Stomach smooth muscle (tissue), 2 donors: ENCODE results near the gene PLEKHA6.

Experiments used
- H3K27ac ChIP-seq: one replicate; pipeline ENCODE4 v1.7.0; 2013; ENCODE audit warnings: mild to moderate bottlenecking, low read length, inconsistent platforms
- H3K27me3 ChIP-seq, 2 donors: one replicate each; pipeline ENCODE4 v1.7.0; 2013; ENCODE audit warnings: low read length in 2 of 2; ENCODE audit not compliant: insufficient read depth in 2 of 2, control insufficient read depth in 1 of 2
- H3K36me3 ChIP-seq, 2 donors: one replicate each; pipeline ENCODE4 v1.7.0; 2013; ENCODE audit warnings: low read length in 2 of 2; ENCODE audit not compliant: control insufficient read depth in 2 of 2, insufficient read depth in 2 of 2
- H3K4me1 ChIP-seq: one replicate; pipeline ENCODE4 v1.7.0; 2013; ENCODE audit warnings: low read length; ENCODE audit not compliant: control insufficient read depth, insufficient read depth
- H3K4me3 ChIP-seq, 2 donors: one replicate each; pipeline ENCODE4 v1.7.0; 2013; ENCODE audit warnings: low read length in 2 of 2
- H3K9ac ChIP-seq, 2 donors: one replicate each; pipeline ENCODE4 v1.7.0; 2013; ENCODE audit warnings: low read length in 2 of 2, mild to moderate bottlenecking in 1 of 2
- H3K9me3 ChIP-seq, 2 donors: one replicate each; pipeline ENCODE4 v1.7.0; 2013; ENCODE audit warnings: low read length in 2 of 2; ENCODE audit not compliant: control insufficient read depth in 2 of 2
- donor health status: healthy.
- donor health status: Pancreatic carcinoma.

PLEKHA6 gene, protein sequence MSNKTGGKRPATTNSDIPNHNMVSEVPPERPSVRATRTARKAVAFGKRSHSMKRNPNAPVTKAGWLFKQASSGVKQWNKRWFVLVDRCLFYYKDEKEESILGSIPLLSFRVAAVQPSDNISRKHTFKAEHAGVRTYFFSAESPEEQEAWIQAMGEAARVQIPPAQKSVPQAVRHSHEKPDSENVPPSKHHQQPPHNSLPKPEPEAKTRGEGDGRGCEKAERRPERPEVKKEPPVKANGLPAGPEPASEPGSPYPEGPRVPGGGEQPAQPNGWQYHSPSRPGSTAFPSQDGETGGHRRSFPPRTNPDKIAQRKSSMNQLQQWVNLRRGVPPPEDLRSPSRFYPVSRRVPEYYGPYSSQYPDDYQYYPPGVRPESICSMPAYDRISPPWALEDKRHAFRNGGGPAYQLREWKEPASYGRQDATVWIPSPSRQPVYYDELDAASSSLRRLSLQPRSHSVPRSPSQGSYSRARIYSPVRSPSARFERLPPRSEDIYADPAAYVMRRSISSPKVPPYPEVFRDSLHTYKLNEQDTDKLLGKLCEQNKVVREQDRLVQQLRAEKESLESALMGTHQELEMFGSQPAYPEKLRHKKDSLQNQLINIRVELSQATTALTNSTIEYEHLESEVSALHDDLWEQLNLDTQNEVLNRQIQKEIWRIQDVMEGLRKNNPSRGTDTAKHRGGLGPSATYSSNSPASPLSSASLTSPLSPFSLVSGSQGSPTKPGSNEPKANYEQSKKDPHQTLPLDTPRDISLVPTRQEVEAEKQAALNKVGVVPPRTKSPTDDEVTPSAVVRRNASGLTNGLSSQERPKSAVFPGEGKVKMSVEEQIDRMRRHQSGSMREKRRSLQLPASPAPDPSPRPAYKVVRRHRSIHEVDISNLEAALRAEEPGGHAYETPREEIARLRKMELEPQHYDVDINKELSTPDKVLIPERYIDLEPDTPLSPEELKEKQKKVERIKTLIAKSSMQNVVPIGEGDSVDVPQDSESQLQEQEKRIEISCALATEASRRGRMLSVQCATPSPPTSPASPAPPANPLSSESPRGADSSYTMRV

DNA sequence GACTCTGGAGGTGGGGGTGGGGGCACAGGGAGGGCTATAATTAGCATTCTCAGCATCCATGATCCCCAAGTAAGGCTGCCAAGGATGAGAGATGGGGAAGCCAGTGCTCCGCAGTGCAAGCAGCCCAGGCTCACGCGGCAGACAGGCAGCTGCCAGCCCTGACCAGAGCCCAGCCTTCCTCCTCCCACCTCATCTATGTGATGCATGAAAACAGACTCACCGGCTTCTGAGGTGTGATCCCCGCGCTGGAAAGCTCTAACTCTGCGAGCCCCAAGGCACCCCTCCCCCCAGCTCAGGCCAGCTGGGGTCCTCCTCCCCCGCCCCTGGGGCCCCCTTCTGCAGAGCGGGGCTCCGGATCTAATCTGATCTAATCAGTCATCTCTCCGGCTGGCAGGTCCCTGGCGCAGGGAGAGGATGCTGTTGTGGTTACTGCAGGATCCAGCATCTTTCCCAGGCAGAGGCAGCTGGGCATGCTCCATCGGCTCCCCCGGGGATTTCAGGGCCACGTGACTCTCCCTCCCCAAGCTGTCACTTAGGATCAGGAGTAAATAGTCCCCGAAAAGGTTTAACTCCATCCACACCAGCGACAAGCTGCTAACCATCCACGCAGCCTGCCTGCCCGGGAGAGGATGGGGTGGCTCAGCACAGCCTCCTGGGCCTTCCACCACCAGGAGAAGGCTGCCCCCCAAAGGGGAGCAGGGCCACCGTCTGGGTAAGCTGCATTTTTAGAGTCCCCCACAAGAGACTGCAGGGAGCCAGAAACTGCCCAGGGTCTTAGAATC is at the start of gene PLEKHA6:
Gene PLEKHA6 (minus strand): TSS at position 456 of the 782 bp plus-strand sequence. CDS start 86,202 bp downstream, outside the sequence.
- H3K9ac ChIP-seq = no peak within 1 kb of the TSS
- H3K4me3 ChIP-seq = no peak within 1 kb of the TSS
- H3K9me3 ChIP-seq = no peaks in the 10 kb centered on the region
- no peak within 1 kb of the TSS for H3K27ac ChIP-seq
- peaks cover 5 to 10% of the 10 kb centered on the region in 2 donors for H3K27me3 ChIP-seq
- H3K36me3 ChIP-seq = no peaks in the 10 kb centered on the region
- peaks cover 18% of the 10 kb centered on the region for H3K4me1 ChIP-seq

DNA sequence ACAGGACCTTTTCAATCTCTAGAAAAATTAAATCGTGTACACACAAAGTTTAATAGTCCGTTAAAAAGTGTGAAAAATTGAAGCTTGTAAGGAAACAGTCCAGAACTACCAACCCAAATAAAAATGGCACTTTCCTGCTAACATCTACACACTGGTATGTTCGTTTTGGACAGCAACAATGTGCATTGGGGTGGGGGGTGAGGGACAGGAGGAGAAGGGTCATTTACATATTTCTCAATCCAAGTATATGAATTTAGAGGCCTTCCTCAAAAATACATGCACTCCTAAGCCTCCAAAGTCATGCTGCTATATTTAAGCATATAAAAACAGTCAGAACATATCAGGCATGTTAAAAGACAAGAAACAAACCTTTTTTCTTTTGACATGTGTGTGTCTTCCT is 49.4 kb upstream of the PLEKHA6 start:
- Histone ChIP-seq H3K9me3 (no peaks in the 10 kb centered on the region), H3K27me3 (no peaks in the 10 kb centered on the region), H3K9ac (peak overlapping the region; percentile 100), H3K27ac (peak overlapping the region; percentile 99), H3K36me3 (peaks cover 5 to 14% of the 10 kb centered on the region in 2 donors), H3K4me1 (peaks cover 7% of the 10 kb centered on the region), H3K4me3 (peak overlapping the region; percentile 97 to 99)

DNA sequence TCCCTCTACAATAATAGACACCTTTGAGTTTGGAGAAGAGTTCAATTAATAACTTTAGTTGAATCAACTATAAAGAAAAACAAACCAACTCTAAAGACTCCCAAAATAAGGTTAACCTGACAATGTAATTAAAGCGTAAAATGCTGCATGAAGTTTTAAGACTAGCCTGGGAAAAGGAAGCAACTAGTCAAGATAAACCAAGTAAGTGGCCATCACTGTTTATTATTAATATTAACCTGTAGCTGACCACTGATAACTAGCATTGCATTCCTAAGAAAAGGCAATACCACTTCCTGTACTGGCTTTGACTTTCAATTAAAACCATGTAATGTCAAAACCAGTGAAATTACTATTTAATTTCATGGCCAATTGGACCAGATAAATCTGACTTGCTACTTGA is 48.9 kb upstream of the PLEKHA6 start:
- Histone ChIP-seq H3K27me3 (no peaks in the 10 kb centered on the region), H3K27ac (no peak overlapping the region), H3K9me3 (no peaks in the 10 kb centered on the region), H3K4me3 (peak overlapping the region; percentile 97 to 99), H3K36me3 (peaks cover 9 to 19% of the 10 kb centered on the region in 2 donors), H3K4me1 (peaks cover 7% of the 10 kb centered on the region), H3K9ac (peak overlapping the region; percentile 100)

DNA sequence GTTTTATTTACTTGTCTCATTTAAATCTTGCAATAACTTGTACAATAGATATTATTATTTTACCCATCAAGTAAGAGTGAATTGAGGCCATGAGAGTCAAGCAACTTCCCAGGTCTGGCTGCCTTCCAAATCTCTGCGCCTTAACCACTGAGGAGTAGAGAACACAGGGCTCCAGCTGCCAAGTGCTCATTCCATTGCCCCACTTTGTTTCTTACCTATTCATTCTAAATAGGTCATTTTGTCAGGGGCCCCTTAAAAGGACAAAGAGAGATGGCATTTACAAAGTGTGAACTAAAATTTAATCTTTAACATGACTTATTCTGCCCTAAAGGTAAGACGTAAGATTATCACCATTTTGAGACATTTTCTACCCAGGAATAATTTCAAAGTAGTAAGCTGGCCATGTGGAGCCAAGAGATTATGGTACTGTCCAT is 48.4 kb upstream of the PLEKHA6 start:
- Histone ChIP-seq H3K27ac (no peak overlapping the region), H3K4me3 (peak overlapping the region; percentile 97 to 99), H3K4me1 (peaks cover 7% of the 10 kb centered on the region), H3K27me3 (no peaks in the 10 kb centered on the region), H3K36me3 (peaks cover 10 to 21% of the 10 kb centered on the region in 2 donors), H3K9ac (peak overlapping the region; percentile 52 to 100), H3K9me3 (no peaks in the 10 kb centered on the region)

DNA sequence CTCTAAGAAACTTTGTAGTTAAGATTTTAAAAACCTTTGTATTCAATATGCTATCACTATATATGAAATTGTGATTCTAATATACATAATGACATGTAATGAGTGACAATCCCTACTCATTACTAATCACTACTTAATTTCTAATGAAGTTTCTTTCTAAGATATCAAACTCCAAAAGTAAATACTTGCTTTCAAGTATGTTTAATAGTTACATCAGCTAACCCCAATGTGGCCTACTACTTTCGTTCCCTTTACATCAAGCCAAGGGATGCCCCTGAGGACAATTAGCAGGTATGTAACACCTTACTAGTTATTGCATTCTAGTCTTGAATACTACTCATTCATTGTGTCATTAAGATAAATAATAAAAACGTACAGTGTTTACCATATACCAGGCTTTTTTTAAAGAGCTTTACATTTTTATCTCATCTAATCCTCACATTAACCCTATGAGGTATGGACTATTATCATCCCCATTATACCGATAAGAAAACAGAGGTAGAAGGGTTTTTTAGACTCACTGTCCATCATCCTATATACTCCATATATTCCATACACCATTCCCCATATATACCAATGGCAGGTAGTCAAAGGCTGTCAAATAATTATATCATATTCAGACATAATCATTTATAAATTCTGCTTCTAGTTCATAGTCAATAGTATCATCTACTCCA is 47.7 kb upstream of the PLEKHA6 start:
- Histone ChIP-seq H3K9me3 (no peaks in the 10 kb centered on the region), H3K4me3 (peak overlapping the region; percentile 97 to 99), H3K4me1 (peaks cover 7% of the 10 kb centered on the region), H3K27ac (no peak overlapping the region), H3K36me3 (peaks cover 12 to 28% of the 10 kb centered on the region in 2 donors), H3K9ac (peak overlapping the region; percentile 52 to 100), H3K27me3 (no peaks in the 10 kb centered on the region)

DNA sequence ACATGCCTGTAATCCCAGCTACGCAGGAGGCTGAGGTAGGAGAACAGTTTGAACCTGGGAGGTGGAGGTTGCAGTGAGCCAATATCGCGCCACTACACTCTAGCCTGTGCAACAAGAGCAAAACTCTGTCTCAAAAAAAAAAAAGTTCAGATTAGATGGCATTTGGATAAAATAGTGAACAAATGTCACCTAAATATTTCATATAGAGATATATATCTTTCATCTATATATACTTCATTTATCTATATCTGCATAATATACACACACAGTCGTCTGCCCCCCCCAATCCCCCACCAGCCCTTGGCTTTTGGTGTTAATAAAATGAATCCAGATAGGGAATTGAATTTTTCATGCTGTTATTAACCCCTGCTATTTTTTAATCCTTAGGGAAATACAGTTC is 46.9 kb upstream of the PLEKHA6 start:
- peaks cover 7% of the 10 kb centered on the region for H3K4me1 ChIP-seq
- peak overlapping the region in 1 of 2 donors; percentile 100 for H3K9ac ChIP-seq
- peaks cover 15 to 33% of the 10 kb centered on the region in 2 donors for H3K36me3 ChIP-seq
- no peak overlapping the region for H3K27ac ChIP-seq
- H3K27me3 ChIP-seq = no peaks in the 10 kb centered on the region
- peak overlapping the region; percentile 97 to 99 for H3K4me3 ChIP-seq
- H3K9me3 ChIP-seq = no peaks in the 10 kb centered on the region

DNA sequence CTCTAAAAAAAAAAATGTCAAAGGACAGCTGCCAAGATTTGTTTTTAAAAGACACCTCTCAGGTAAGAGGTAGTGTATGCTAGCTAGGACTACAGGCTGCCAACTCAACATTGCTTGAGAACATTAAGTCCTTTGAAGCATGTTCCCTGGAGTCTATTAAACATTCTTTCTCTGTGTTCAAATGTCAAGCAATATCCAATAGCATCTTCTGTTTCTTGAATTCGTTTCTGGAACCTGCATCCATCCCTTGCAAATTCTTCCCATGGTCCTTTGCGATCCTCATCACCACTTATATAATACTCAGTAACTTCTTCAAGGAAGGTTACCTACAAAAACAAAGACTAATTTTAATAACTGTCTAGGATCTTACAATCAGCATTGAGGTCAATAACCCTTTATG is 46.3 kb upstream of the PLEKHA6 start:
- no peaks in the 10 kb centered on the region for H3K9me3 ChIP-seq
- H3K4me3 ChIP-seq = peak overlapping the region in 1 of 2 donors; percentile 45
- H3K27me3 ChIP-seq = no peaks in the 10 kb centered on the region
- peaks cover 15 to 37% of the 10 kb centered on the region in 2 donors for H3K36me3 ChIP-seq
- no peak overlapping the region for H3K27ac ChIP-seq
- H3K9ac ChIP-seq = no peak overlapping the region
- peaks cover 7% of the 10 kb centered on the region for H3K4me1 ChIP-seq

DNA sequence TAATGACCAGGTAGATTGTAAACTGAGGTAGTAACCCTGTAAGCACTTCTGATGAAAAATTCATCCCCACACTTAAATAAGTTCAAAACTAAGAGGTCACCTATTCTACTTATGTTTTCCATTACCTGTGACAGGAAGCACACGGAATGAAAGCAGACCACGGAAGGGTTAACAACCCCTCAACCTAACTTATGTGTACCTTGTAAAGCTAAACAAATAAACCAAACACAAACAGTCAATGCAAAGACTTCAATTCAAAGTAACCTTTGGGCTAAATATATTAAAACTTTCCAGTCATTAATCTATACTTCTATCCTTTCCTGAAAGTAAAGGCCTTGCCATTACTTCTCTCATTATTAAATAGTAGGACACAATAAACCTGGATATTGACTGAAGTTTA is 44.9 kb upstream of the PLEKHA6 start:
- Histone ChIP-seq H3K9ac (no peak overlapping the region), H3K27me3 (no peaks in the 10 kb centered on the region), H3K36me3 (peaks cover 18 to 45% of the 10 kb centered on the region in 2 donors), H3K27ac (no peak overlapping the region), H3K4me3 (no peak overlapping the region), H3K4me1 (peaks cover 7% of the 10 kb centered on the region), H3K9me3 (no peaks in the 10 kb centered on the region)

DNA sequence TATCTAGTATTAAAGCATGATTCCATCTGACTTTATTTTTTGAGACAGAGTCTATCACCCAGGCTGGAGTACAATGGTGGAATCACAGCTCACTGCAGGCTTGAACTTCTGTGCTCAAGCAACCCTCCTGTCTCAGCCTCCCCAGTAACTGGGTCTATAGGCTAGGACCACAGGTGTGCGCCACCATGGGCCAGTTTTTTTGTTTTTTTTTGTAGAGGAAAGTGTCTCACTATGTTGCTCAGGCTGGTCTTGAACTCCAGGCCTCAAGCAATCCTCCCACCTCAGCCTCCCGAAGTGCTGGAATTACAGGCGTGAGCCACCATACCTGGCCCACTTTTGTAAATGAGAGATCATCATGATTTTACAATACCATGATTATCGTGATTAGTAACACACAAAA is 42.7 kb upstream of the PLEKHA6 start:
- no peaks in the 10 kb centered on the region for H3K27me3 ChIP-seq
- H3K9ac ChIP-seq = no peak overlapping the region
- H3K36me3 ChIP-seq = peaks cover 23 to 48% of the 10 kb centered on the region in 2 donors
- H3K9me3 ChIP-seq = no peaks in the 10 kb centered on the region
- H3K4me3 ChIP-seq = no peak overlapping the region
- no peak overlapping the region for H3K27ac ChIP-seq
- H3K4me1 ChIP-seq = peaks cover 7% of the 10 kb centered on the region
